GM18517 (cell line): Measurements from ENCODE around the gene PELI2.

ENCODE experiments used
- ATAC-seq: cut with Tn5 transposase; IDR thresholded peaks from one replicate; pipeline ENCODE4 v1.9.1; 2021; ENCODE audit warnings: mild to moderate bottlenecking, moderate library complexity; ENCODE audit not compliant: unreplicated experiment

PELI2 gene

DNA sequence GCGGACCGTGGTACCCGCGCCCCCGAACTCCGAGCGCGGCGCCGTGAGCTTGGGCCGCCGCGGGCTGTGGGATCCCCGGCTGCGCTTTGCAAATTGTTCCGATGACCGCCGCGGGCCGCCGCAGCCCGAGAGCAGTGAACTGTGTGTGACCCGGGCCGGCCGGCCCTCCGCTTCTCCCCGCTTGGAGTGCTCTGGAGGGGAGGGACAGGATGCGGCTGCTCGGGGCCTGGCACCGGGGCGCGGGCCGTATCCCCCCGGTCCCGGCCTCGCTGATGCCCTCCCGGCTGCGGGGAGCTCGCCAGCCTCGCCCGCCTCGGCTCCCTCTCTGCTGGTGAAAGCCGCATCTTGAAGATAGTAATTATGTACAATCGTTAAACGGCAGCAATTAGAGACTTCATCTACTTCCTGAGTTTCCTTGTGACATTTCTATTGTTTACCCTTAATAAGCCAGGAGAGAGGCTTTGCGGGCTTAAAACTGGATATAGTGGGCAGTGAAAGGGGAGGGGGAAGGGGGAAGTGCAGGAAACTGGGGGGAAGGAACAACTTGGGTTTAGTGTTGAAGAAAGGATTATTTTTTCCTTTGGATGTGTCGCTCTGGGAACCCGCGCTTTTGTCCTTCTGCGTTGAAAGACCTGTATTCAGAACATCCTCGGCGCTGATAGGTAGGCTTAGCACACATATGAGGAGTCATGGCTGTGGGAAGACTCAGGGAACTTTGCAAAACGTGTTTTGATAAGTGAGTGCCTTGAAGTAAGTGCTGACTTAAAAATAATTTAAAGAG is 1.2 kb downstream of the PELI2 start:
- no peak for ATAC-seq

DNA sequence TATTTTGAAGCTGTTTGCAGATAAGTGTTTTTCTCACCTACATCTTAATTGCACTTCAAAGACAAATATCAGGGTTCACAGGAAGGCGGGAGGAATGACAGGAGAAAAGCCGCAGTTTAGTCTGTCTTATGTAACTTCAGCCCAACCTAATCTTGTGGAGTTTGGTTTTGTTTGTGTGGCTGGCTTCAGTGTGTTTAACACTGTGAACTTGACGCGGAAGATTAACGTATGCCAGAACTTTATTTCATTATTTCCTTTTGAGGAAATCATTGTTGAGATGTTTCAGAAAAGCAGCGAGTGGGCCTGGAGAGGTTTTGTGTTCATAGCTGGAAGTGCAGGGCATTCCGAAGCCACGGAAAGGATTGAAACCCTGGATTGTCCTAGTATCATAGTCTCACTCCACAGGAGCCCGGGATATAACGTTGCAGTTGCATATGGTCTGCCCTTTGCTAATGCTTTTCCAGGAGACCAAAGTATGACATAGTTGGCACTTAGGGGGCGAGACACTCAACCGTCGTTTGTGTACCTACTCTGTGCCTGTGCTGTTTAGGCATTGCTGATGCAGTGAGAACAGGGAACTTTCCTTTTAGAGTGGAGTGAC is 2.0 kb downstream of the PELI2 start:
- no peak for ATAC-seq

DNA sequence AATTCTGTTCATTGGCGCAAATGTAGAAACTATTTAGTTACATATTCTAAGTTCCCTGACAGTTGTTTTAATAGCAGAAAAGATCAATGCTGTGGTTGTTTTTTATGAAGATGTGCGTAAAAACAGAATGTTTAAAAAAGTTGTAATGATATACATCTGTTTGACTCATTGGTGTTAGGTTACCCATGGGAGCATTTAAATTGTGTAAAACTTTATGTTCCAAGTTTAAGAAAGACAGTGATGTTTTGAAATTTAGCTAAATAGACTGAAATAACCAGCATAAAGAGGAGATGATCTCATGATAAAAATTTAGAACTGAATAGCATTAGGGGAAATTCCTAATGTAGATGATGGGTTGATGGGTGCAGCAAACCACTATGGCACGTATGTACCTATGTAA is 3.6 kb downstream of the PELI2 start:
- ATAC-seq, result no peak

DNA sequence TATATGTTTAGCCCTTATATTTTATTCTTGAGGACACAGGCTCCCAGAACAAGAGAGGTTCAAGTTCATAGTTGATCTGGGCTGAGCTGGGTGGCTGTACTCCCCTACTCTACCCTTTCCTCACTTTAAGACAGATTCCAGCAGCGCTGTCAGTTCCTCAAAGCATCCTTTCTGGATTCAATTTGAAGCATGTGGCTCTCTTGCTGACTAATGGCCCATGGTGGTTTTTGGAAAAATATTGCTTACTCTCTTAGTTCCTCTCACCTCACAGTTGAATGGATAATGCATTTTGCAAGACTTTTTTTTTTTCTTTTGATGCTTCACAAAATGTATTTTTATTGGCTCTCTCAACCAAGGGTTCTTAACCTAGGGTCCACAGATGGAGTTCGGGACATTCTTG is 4.1 kb downstream of the PELI2 start:
- ATAC-seq, result no peak

DNA sequence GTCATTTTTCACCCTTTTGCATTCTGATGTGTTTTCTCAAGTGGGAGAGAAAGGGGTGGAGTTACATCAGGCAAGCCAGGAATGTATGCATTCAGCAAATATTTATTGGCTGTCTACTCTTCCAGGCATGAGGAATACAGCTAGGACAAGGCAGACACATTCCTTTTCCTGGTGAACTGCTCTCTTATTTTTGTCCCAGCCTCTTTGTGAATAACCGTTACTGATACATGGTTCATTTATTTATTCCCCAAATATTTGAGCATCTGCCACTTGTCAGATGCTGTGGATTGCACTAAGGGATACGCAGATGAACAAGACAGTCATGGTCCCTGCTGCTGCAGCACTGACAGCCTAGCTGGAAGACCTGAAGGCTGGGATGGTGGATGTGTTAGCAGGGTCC is 6.1 kb downstream of the PELI2 start:
- ATAC-seq, result no peak

DNA sequence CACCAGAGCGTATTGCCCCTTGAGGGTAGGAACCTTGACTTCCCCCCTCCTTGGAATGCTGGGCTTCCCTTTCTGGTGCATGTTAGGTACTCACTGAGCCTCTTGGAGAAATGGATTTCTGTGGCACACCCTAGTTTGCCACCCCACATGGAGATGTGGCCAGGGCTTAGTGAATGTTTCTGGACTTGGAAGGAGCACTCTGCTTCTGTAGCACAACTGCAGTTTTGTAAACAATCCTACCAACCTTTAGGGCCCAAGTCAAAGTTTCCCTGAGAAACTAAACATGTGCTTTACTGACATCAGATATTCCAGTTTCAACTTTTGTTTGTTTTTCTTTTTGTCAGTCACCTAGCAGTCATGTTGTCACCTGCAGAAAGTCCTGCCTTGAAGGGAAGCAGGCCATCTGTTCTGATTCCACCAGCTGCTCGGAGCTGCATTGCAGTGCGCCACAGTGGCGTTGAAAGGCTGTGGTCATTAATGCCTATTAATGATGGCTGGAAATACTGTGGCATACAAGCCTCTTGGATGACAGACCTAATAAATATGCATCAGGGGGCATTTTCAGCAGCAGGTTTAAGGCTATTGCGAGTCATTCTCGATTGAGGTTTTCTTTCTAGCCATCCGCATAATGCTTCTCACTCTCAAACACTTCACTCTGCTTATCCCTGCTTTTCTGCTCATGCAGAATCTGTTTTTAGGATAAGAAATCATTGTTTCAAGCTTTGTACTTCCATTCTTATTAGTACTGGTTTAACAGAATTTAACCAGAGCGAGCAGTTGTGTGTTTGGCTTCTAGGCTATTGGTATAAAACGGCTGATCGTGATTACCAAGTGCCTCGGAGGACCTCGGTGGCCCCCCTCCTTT is 7.8 kb downstream of the PELI2 start:
- ATAC-seq, result no peak

DNA sequence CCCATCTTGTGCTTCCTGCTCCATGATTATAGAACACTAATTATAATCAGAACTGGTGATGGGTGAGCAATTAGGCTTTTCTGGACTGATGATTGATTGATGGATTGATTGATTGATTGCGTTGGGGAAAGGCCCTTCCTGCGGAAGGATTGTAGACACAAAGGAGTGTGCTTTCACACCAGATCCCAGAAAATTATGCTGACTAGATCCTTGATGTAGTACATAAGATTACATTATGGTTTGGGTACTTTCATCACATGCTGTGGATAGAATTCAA is 8.4 kb downstream of the PELI2 start:
- no peak for ATAC-seq

DNA sequence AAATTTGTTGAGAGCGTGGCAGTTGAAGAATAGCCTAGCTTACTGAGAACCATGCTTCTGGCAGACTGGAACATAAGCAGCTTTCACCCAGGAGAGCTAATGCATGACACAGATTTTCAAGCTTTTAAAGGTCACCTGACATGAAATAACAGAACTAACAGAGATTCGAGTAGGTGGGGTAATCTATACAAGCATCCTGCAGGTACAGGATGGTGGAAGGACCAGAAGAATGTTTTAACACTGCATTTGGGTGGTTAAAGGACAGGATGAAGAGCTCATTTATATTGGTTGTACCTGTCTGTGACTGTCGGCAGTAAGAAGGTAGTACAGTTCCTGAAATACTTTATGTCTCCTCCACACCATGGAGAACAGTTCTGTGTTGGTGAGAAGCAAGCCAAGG is 8.9 kb downstream of the PELI2 start:
- ATAC-seq, result no peak

DNA sequence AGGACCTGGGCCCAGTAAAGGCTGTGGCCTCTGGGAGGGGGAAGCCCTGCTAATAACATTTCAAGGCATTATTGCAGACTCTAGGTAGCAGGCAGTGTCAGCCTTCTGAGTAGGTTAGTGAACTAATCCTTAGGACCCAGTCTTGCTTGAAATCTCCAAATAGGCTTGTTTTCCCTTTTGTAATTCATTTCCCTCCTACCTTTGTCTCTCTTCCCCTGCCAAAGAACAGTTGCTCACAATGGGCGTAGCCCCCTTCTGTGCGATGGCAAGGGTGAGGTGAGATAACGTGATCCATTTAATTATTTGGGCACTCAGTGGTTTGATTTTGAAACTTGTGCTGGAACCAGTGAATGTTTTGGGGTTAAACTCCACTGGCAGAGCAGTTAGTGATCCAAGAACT is 10.9 kb downstream of the PELI2 start:
- no peak for ATAC-seq

DNA sequence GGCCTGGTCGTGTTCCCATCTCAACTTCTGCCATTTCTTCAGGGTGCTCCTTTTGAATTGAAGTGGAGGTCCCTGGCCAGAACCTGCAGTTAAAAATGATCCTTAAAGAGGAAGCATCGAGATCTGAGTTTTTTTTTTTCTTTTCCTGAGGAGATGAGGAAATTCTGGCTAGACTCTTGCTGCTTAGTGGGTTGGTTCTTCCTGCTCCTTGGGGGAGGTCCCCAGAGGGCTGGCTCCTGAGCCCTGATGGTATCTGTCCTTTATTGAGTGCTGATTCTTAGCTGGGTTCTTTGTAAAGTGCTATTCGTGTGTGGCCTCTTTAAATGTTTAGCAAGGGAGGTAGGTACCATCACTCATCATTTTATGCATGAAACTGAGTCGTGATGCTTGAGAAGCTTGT is 11.7 kb downstream of the PELI2 start:
- no peak for ATAC-seq

DNA sequence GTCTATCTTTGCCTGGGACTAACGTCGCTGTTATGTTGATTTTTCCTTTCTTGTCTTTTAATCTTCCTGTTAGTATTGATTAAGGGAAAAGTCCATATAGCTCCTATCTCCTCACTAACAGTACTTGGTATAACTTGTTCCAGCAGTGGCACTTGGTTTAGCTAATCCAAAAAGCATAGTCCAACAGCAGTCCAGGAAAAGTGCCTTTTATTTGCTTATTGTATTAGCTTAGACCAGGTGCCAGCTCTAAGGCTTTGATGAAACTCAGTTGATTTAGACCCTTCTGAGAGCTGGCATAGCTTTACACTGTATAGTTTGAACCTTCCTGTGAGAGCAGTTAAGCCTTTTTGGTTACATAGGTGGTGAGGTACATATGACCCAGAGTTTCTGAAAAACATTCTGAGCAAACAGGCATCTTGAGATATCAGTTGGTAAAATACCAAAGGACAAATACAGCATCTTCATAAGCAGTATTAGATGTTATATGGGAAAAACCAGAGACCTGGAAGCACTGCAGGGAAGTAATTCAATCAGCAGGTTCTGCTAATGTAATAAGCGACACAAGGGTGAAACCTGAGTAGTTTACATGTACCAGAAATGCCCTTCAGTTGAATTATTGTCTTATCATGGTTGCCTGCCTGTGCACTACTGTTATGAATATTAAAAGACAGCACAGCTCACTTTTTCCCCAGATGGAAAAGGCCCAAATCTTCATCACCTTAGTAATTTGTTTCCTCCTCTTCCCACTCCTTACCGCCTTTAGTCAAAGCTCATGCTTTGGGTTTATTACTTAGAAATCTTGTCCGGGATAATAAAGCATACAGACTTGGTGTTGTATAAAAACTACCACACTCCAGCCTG is 13.0 kb downstream of the PELI2 start:
- ATAC-seq, result no peak

DNA sequence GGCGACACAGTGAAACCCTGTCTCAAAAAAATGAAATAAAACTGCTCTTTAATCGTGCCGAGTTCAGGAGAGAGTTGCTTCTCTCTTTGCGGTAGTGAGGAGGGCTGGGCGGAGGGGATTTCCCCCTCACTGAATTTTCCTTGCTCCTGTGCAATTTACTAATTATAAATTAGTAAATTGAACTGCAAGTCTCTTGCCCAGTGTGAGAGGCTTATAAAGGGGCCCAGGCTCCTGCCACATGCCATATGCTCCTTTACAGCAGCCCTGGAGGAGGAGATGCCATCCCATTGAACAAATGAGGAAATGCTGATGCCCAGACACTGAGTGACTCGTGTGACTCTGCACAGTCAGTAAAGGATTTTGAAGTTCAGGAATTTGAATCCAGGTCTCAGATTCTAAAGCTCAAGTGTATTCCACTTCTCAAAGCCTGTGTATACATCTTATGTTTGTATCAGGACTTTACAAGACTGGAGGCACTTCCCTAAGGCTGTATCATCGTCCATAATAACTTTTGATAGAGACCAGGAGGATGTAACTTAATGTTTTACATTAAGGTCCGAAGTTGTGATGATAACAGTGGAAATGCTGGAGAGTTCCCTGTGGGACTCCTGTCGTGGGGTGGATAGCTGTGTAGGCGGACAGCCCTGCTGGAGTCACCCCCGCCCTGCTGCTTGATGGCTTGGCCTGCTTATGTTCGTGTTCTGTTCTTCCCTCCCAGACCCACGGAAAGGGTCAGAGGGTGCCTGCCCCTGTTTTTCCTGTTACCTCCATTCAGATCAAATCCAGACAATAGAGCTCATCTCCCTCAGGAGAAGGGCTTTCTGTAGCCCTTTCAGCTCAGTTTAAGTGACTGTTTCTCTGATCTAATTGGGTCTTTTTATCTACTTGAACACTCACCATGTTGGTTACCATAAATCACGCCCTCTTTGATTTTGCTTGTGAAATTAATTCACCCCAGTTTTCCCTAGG is 13.9 kb downstream of the PELI2 start:
- no peak for ATAC-seq

DNA sequence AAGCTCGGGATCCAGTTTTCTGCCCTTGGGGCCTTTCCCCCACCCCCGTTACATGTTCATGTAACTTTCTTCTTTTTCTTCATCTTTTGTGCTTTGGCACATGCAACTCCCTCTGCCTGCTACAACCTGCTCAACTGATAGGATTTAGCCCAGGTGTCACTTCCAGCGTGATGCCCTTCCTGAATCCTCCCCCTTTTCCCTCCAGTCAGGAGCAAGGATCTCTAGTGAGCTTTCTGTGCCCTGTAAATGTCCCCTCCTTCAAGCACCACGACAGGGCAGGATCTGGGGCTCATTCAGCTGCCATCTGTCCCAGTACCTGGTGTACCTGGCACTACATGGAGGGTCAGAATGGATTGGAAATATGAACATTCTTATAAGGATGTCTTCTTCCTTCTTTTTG is 15.3 kb downstream of the PELI2 start:
- ATAC-seq, result no peak

DNA sequence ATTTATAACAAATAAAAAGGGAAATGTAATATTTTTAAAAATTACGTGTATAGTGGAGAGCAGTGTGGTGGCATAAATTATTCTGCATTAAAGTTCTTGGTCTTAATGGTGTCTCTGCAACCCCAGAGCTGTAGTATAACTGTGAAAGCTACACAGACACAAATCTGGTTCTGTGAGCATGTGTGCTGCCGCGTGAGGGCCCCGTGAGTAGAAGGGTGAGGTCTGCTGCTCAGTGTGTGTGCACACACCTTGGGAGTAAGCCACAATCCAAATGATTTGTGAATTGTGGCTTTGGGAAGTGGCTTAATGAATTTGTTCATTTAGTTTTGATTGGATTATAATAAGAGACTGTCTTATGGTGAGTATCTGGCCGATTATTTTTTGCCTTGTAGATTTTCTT is 16.8 kb downstream of the PELI2 start:
- ATAC-seq, result no peak

DNA sequence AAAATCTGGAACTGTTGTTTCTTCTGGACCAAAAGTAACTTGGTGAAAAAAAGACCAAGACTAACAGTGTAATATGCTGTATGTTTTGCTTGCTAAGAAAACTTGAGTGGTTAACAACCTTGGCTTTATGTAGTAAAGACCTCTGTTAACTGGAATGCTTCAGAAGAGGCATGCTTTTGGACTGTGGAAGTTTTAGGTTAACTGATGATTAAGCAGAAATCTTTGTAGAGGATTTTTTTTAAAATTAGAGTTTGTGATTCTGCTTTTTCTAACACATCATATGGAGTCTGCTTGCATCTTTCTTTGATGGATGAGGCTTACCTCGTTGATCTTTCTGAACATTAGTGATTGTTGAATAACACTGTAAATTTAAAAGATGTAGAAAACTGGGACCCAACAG is 17.5 kb downstream of the PELI2 start:
- no peak for ATAC-seq

DNA sequence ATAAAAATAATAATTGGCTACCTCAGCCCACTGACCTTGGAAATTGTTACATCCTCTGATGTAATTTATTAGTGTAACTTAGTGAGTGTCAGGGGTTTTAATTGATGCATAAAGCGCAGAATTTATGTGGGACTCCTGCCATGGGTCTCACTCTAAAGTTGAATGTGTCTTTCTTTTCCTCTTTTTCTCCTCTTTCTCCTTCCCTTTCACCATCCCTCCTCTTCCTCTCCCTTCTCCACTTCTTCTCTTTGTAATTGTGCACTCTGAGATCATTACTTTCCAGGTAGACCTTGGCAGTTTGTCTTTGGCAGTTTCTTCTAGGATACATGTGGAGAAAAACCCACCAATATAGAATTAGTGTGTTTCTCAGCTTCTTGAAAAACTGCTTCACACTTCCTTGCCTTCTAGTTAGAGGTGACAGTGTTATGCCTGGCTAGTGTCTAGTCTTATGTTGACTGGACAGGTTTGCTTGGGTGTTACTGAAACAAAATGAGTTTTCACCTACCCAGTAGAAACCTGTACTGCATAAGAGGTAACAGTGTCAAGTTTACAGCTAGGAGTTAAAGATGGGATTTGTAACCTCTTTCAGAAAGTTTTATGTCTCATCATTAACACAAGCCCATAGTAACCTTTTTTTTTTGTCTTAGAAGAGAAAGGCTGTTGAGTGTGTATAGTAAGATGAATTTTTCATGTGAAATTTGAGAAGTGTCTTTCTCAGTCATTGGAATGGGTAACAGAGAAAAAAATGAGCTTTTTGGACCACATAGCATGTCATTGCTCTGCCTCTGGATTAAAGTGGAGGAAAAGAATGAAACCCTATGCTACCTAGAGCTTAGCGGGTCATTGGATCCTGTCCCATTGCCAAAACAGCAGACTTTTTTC is 18.6 kb downstream of the PELI2 start:
- ATAC-seq, result no peak

DNA sequence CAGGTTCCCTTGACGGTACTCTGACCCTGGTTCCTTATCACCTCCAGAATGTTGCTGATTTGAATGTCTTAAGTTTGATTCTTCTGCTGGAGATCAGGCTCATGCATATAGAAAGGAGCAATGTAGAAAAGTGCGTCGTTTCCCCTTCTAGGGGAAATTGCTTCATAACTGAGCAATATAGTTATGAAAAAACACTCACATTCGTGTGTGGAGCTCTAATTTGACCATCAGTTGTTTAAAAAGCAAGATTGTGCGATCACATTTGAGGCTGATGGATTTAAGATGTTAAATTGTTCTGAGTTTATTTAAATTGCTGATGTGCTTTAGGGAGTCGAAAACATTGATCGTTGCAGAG is 19.2 kb downstream of the PELI2 start:
- no peak for ATAC-seq

DNA sequence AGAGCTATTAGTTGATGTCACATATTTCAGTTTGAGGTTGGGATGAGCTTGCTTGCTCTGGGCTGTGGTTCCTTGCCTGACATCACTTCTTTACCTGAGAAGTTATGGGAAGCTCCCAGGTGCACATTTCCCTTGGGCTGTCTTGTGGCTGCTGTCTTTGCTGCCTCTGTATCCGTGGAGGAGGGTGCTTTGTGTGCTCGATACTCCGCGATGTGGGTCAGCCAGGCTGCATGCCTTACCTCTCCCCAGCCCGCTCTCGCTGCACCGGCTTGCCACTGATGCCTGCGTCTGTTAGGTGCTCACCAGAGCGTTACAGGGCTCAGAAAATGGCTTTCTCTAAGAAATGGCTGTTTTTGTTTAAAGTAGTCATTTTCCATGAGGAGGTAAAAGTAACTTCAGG is 19.6 kb downstream of the PELI2 start:
- no peak for ATAC-seq

DNA sequence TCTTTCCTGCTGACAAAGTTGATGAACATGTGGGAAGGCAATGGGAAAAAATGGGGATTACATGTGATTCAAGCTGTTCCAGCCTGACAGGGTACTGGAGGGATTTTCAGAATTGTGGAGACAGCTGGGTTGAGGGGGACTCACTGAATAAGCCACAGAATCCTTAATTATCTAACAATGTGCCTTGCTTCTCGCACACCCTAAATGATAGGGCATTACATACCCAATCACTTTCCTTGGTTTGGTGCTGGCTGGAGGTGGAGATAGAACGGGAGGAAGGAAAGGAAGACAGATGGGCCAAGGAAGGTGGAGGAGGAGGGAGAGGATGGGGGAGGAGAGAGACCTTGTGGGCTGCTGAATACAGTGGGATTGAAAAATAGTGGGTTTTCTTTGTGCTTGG is 20.7 kb downstream of the PELI2 start:
- no peak for ATAC-seq
